Endothelial cell of umbilical vein (primary cell): ENCODE measurements around the gene ST6GALNAC4. TPM values are rescaled to one million over a fixed set of nuclear protein-coding genes. Genes with fewer than 3 reads are reported as not detected.

ENCODE experiments used
- BruUV-seq: library from RNA; stranded (reverse); fragments of 400-500 nt; replicated peaks from 2 replicates; lab custom pipeline; 2021; lab: Mats Ljungman, UMichigan
- CTCF ChIA-PET: fragments of 300-600, 350-600 bp; sonication (Branson Sonifier 250); formaldehyde crosslinking; loops from one replicate; lab custom pipeline; 2021; ENCODE audit warnings: antibody characterized with exemption, inconsistent platforms; lab: Charles Lee
- POLR2A ChIA-PET: fragments of 300-600, 350-600 bp; sonication (Branson Sonifier 250); formaldehyde crosslinking; loops from one replicate; lab custom pipeline; 2021; ENCODE audit warnings: antibody characterized with exemption, inconsistent platforms; lab: Charles Lee
- DNase-seq: peaks from one replicate; pipeline ENCODE4 v3.0.0-alpha.2; 2011; ENCODE audit warnings: low read depth, low spot score
- FAIRE-seq: peaks from 2 replicates; lab custom pipeline; 2011; peaks lifted over from hg19 to GRCh38; lab: Jason Lieb, UNC
- H2AFZ ChIP-seq: 2 replicates; pipeline ENCODE4 v1.6.0; 2012; ENCODE audit warnings: low read depth, low read length, control low read depth, inconsistent platforms
- H3K27ac ChIP-seq: 2 replicates; pipeline ENCODE4 v1.5.1; 2011; ENCODE audit warnings: low read depth, mild to moderate bottlenecking, control low read depth, low read length, moderate library complexity; ENCODE audit not compliant: insufficient read depth
- H3K27me3 ChIP-seq, 2 experiments: 2 replicates each; pipeline versions ENCODE4 v1.6.0 to v1.6.1; 2011; ENCODE audit warnings: low read length in 2 of 2, mixed read lengths in 1 of 2; ENCODE audit not compliant: control insufficient read depth in 2 of 2, insufficient read depth in 2 of 2
- H3K36me3 ChIP-seq, 2 experiments: 2 replicates in 1 of 2; 3 replicates in 1 of 2; pipeline ENCODE4 v1.5.1; 2011; ENCODE audit warnings: low read length in 2 of 2, mild to moderate bottlenecking in 1 of 2, moderate library complexity in 1 of 2; ENCODE audit not compliant: control insufficient read depth in 2 of 2, insufficient read depth in 2 of 2; ENCODE audit errors: extremely low read depth in 1 of 2
- H3K4me1 ChIP-seq: 3 replicates; pipeline ENCODE4 v1.5.1; 2011; ENCODE audit warnings: mild to moderate bottlenecking, low read length; ENCODE audit not compliant: control insufficient read depth, insufficient read depth; ENCODE audit errors: extremely low read depth
- H3K4me2 ChIP-seq: 2 replicates; pipeline ENCODE4 v1.6.1; 2011; ENCODE audit warnings: low read length, control low read depth, mixed read lengths; ENCODE audit not compliant: insufficient read depth
- H3K4me3 ChIP-seq, 3 experiments: fragments of 200-600 bp in 1 of 3; sonication (generic), shearing (Covaris generic) in 1 of 3; replicated peaks in 1 of 3; 2 replicates each; pipeline ENCODE4 v1.5.1; 2011 to 2016; ENCODE audit warnings: control low read depth in 3 of 3, low read length in 3 of 3, mild to moderate bottlenecking in 2 of 3, inconsistent platforms in 1 of 3, low read depth in 1 of 3, moderate library complexity in 1 of 3; ENCODE audit not compliant: insufficient read depth in 1 of 3
- H3K79me2 ChIP-seq: 2 replicates; pipeline ENCODE4 v1.6.0; 2012; ENCODE audit warnings: low read length, inconsistent platforms; ENCODE audit not compliant: control insufficient read depth, insufficient read depth
- H3K9ac ChIP-seq: replicated peaks from 2 replicates; pipeline ENCODE3; 2011; ENCODE audit warnings: low read length, control low read depth; ENCODE audit not compliant: insufficient read depth; ENCODE audit errors: extremely low read depth
- H3K9me1 ChIP-seq: replicated peaks from 3 replicates; pipeline ENCODE4 v1.6.0; 2011; ENCODE audit warnings: mild to moderate bottlenecking, low read length; ENCODE audit not compliant: control insufficient read depth, insufficient read depth; ENCODE audit errors: extremely low read depth
- H3K9me3 ChIP-seq: replicated peaks from 2 replicates; pipeline ENCODE4 v1.5.1; 2012; ENCODE audit warnings: low read length, inconsistent platforms; ENCODE audit not compliant: control insufficient read depth, insufficient read depth
- H4K20me1 ChIP-seq: replicated peaks from 2 replicates; pipeline ENCODE3; 2011; ENCODE audit warnings: mild to moderate bottlenecking, low read length; ENCODE audit not compliant: control insufficient read depth, insufficient read depth; ENCODE audit errors: extremely low read depth
- EZH2 ChIP-seq: IDR thresholded peaks from 2 replicates; pipeline ENCODE4 v1.6.1; 2012; ENCODE audit warnings: borderline replicate concordance, low read depth, mild to moderate bottlenecking, moderate library complexity, low read length, inconsistent platforms; ENCODE audit not compliant: severe bottlenecking
- FOS ChIP-seq: IDR thresholded peaks from 2 replicates; pipeline ENCODE4 v1.6.1; 2011; ENCODE audit warnings: mild to moderate bottlenecking, low read length, moderate library complexity, borderline replicate concordance; ENCODE audit not compliant: insufficient read depth
- GATA2 ChIP-seq: IDR thresholded peaks from 2 replicates; pipeline ENCODE4 v1.7.0; 2011; ENCODE audit warnings: low read depth, mild to moderate bottlenecking, moderate library complexity, mixed read lengths, low read length; ENCODE audit not compliant: insufficient read length, insufficient read depth
- JUN ChIP-seq: IDR thresholded peaks from 2 replicates; pipeline ENCODE4 v1.6.1; 2011; ENCODE audit warnings: borderline replicate concordance, low read depth; ENCODE audit not compliant: insufficient read length, insufficient read depth
- MYC ChIP-seq: IDR thresholded peaks from one replicate; pipeline ENCODE4 v1.6.1; 2011; ENCODE audit warnings: mild to moderate bottlenecking, low read depth, low read length
- POLR2A ChIP-seq: IDR thresholded peaks from 2 replicates; pipeline ENCODE4 v1.6.1; 2012; ENCODE audit warnings: low read depth, mild to moderate bottlenecking, control low read depth, low read length
- POLR2AphosphoS5 ChIP-seq: IDR thresholded peaks from 2 replicates; pipeline ENCODE4 v1.6.1; 2012; ENCODE audit warnings: low read depth, mild to moderate bottlenecking, control low read depth, low read length, moderate library complexity; ENCODE audit not compliant: insufficient read depth
- dilution Hi-C: fragments of 300-500 bp; cut with MboI; formaldehyde crosslinking; loops from one replicate; pipeline ENCODE4 v1.15.0; 2019; ENCODE audit warnings: low sequenced_read_pairs; ENCODE audit not compliant: extremely low pct_ligation_motif_present
- intact Hi-C: fragments of 100-400 bp; cut with micrococcal nuclease; formaldehyde crosslinking; loops from one replicate; pipeline ENCODE4 v1.10.0; 2022
- polyA plus RNA-seq, 4 experiments: library from polyadenylated mRNA; depleted of rRNA in 3 of 4; stranded (reverse) in 3 of 4; unstranded in 1 of 4; fragments of >200 nt; gene quantifications; 2 replicates each; pipeline versions ENCODE4 v1.2.1 to v1.2.3, GENCODE V29; 2011 to 2012; ENCODE audit warnings: missing spikeins in 1 of 4
- total RNA-seq: library from RNA; stranded (reverse); gene quantifications from 2 replicates; pipeline ENCODE4 v1.2.3, GENCODE V29; 2021
- TF ChIP-seq, protein P1 (sequence below): IDR thresholded peaks from 2 replicates; pipeline ENCODE4 v1.6.1; 2011; ENCODE audit not compliant: insufficient read depth, insufficient read length
- TF ChIP-seq, protein P2 (sequence below), 2 donors: IDR thresholded peaks; 1 replicate in 1 of 2; 2 replicates in 1 of 2; pipeline ENCODE4 v1.5.1; 2011; ENCODE audit warnings: low read length in 2 of 2, mild to moderate bottlenecking in 2 of 2, moderate library complexity in 2 of 2, control low read depth in 1 of 2, inconsistent platforms in 1 of 2, low read depth in 1 of 2; ENCODE audit not compliant: insufficient read depth in 1 of 2; ENCODE audit errors: extremely low read depth in 1 of 2

The ST6GALNAC4 gene
- total and polyA plus RNA-seq, 2 donors (not counting 3 experiments of a cell fraction or from before 2014, with no cell fraction given) = 45.9 to 85.3 TPM

DNA sequence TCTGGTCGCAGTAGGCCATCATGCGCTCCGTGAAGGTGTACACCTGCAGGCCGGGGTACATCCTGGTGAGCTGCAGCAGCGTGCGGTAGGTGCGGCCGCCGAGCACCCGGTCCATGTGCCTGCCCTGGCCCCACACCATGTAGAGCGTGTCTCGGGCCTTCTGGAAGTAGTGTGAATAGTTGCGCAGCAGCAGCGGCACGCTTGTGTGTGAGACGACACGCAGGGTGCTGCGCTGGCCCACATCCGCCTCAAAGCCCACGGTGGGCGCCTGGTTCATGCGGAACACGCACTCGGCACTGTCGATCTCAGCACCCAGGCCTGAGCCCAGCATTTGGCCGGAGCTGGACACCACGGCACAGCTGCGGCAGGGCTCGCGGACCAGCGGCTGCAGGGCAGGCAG is 4.5 kb downstream of the ST6GALNAC4 start:
- Histone ChIP-seq H3K9me1 (no peaks in the 10 kb centered on the region), H3K9me3 (no peaks in the 10 kb centered on the region), H3K79me2 (peaks cover 12% of the 10 kb centered on the region), H3K27ac (no peak overlapping the region), H2AFZ (no peak overlapping the region), H3K4me1 (peaks cover 19% of the 10 kb centered on the region), H4K20me1 (no peaks in the 10 kb centered on the region), H3K36me3 (peaks cover 0 to 24% of the 10 kb centered on the region in 2 experiments), H3K9ac (no peak overlapping the region), H3K27me3 (no peaks in the 10 kb centered on the region), H3K4me3 (no peak overlapping the region), H3K4me2 (no peak overlapping the region)
- FAIRE-seq (no peak), DNase-seq (no peak)
- POLR2A ChIA-PET = no interaction called here
- CTCF ChIA-PET = interaction anchor here (0.6 to 1.2 kb wide), 3 partner anchors 45 to 178 kb away, joined by 3 read pairs; partner anchors contain the start of gene TOR2A
- TF ChIP-seq, protein P1, sequence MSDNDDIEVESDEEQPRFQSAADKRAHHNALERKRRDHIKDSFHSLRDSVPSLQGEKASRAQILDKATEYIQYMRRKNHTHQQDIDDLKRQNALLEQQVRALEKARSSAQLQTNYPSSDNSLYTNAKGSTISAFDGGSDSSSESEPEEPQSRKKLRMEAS = no peak
- TF ChIP-seq MYC (no peak), POLR2AphosphoS5 (no peak), FOS (no peak), POLR2A (no peak), JUN (no peak), GATA2 (no peak), EZH2 (no peak)
- TF ChIP-seq, protein P2, sequence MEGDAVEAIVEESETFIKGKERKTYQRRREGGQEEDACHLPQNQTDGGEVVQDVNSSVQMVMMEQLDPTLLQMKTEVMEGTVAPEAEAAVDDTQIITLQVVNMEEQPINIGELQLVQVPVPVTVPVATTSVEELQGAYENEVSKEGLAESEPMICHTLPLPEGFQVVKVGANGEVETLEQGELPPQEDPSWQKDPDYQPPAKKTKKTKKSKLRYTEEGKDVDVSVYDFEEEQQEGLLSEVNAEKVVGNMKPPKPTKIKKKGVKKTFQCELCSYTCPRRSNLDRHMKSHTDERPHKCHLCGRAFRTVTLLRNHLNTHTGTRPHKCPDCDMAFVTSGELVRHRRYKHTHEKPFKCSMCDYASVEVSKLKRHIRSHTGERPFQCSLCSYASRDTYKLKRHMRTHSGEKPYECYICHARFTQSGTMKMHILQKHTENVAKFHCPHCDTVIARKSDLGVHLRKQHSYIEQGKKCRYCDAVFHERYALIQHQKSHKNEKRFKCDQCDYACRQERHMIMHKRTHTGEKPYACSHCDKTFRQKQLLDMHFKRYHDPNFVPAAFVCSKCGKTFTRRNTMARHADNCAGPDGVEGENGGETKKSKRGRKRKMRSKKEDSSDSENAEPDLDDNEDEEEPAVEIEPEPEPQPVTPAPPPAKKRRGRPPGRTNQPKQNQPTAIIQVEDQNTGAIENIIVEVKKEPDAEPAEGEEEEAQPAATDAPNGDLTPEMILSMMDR (IDR thresholded peaks at IDR 0.05; ENCODE audit: extremely low read depth in 1 of 2, insufficient read depth in 1 of 2, low read depth in 1 of 2, low read length in 2 of 2) = no peak
- no TSS peak for BruUV-seq
- dilution Hi-C loops = no loop called here
- intact Hi-C loops = loop anchor here (10.0 kb wide), 1 partner anchor 387 kb away; no protein-coding TSS in a partner anchor
